Neutrophil (primary cell): ENCODE results near the gene DLX4.

ENCODE experiments used
- H3K27ac ChIP-seq: fragments of 200-600 bp; sonication (generic); 2 replicates; pipeline ENCODE4 v1.5.1; 2016; ENCODE audit warnings: mild to moderate bottlenecking, moderate library complexity
- H3K27me3 ChIP-seq: fragments of 200-600 bp; sonication (generic); 2 replicates; pipeline ENCODE4 v1.6.0; 2016; ENCODE audit warnings: mild to moderate bottlenecking
- H3K36me3 ChIP-seq: fragments of 200-600 bp; sonication (generic); 2 replicates; pipeline ENCODE4 v1.5.1; 2017
- H3K4me1 ChIP-seq, 2 experiments: fragments of 200-600 bp in 1 of 2; sonication (generic) in 1 of 2; 1 replicate in 1 of 2; 2 replicates in 1 of 2; pipeline versions ENCODE4 v1.5.1 to v1.6.1; 2013 to 2016; ENCODE audit warnings: low read depth in 1 of 2, low read length in 1 of 2, mild to moderate bottlenecking in 1 of 2, moderate library complexity in 1 of 2; ENCODE audit not compliant: control insufficient read depth in 1 of 2, insufficient read depth in 1 of 2
- H3K4me3 ChIP-seq, 2 experiments: fragments of 200-600 bp in 1 of 2; sonication (generic) in 1 of 2; 1 replicate in 1 of 2; 2 replicates in 1 of 2; pipeline ENCODE4 v1.5.1; 2013 to 2016; ENCODE audit warnings: low read depth in 1 of 2, low read length in 1 of 2, mild to moderate bottlenecking in 1 of 2, moderate library complexity in 1 of 2
- H3K9me3 ChIP-seq: fragments of 200-600 bp; sonication (generic); 2 replicates; pipeline ENCODE4 v1.5.1; 2016
- CTCF ChIP-seq: fragments of 200-600 bp; sonication (generic); IDR thresholded peaks from 2 replicates; pipeline ENCODE4 v1.5.1; 2016; ENCODE audit warnings: antibody characterized with exemption

The DLX4 gene

GRCh38 chr17:49939318-49939717 is 29.7 kb upstream of the DLX4 start:
- Histone ChIP-seq H3K36me3 (no peaks in the 10 kb centered on the region), H3K27ac (no peak overlapping the region), H3K4me1 (peaks cover 3 to 4% of the 10 kb centered on the region in 2 experiments), H3K27me3 (peaks cover 73% of the 10 kb centered on the region), H3K4me3 (no peak overlapping the region), H3K9me3 (no peaks in the 10 kb centered on the region)
- no peak for TF ChIP-seq CTCF

- no peak for TF ChIP-seq CTCF
- Histone ChIP-seq H3K36me3 (no peaks in the 10 kb centered on the region), H3K4me3 (no peak overlapping the region), H3K27me3 (peaks cover 82% of the 10 kb centered on the region), H3K4me1 (peaks cover 3 to 4% of the 10 kb centered on the region in 2 experiments), H3K9me3 (no peaks in the 10 kb centered on the region), H3K27ac (no peak overlapping the region)
These were observed 27.6 kb upstream of the DLX4 start for GRCh38 chr17:49941427-49941826.

GRCh38 chr17:49942947-49943346 is 26.0 kb upstream of the DLX4 start:
- H3K27me3 ChIP-seq: peaks cover 83% of the 10 kb centered on the region
- peaks cover 3 to 4% of the 10 kb centered on the region in 2 experiments for H3K4me1 ChIP-seq
- H3K27ac ChIP-seq: no peak overlapping the region
- H3K36me3 ChIP-seq: no peaks in the 10 kb centered on the region
- no peaks in the 10 kb centered on the region for H3K9me3 ChIP-seq
- TF ChIP-seq CTCF: no peak
- no peak overlapping the region for H3K4me3 ChIP-seq

GRCh38 chr17:49944273-49944870 is 24.6 kb upstream of the DLX4 start:
- peaks cover under 1 to 1% of the 10 kb centered on the region in 2 experiments for H3K4me1 ChIP-seq
- TF ChIP-seq CTCF: no peak
- no peak overlapping the region for H3K4me3 ChIP-seq
- H3K27me3 ChIP-seq: peaks cover 85% of the 10 kb centered on the region
- H3K36me3 ChIP-seq: no peaks in the 10 kb centered on the region
- H3K9me3 ChIP-seq: no peaks in the 10 kb centered on the region
- no peak overlapping the region for H3K27ac ChIP-seq

GRCh38 chr17:49946208-49946607 is 22.8 kb upstream of the DLX4 start:
- Histone ChIP-seq H3K27ac (no peak overlapping the region), H3K27me3 (peaks cover 85% of the 10 kb centered on the region), H3K36me3 (no peaks in the 10 kb centered on the region), H3K4me3 (no peak overlapping the region), H3K9me3 (no peaks in the 10 kb centered on the region), H3K4me1 (no peaks in the 10 kb centered on the region)
- no peak for TF ChIP-seq CTCF
